GM06990 (cell line): ENCODE results near the gene TEDC2.
A peak's percentile ranks its signal among the peaks of the same experiment; 100 is the strongest.

Experiments
- DNase-seq: peaks from one replicate; pipeline ENCODE4 v3.0.0-alpha.2; 2011; ENCODE audit not compliant: insufficient read length; ENCODE audit errors: extremely low read depth
- H3K27me3 ChIP-seq: replicated peaks from 2 replicates; pipeline ENCODE4 v1.6.0; 2011; ENCODE audit warnings: low read length; ENCODE audit not compliant: control insufficient read depth, insufficient read depth
- H3K36me3 ChIP-seq: 2 replicates; pipeline ENCODE4 v1.5.1; 2011; ENCODE audit warnings: low read length; ENCODE audit not compliant: control insufficient read depth, insufficient read depth
- H3K4me3 ChIP-seq: replicated peaks from 2 replicates; pipeline ENCODE4 v1.5.1; 2011; ENCODE audit warnings: low read depth, mild to moderate bottlenecking, control low read depth, low read length
- CTCF ChIP-seq: IDR thresholded peaks from 2 replicates; pipeline ENCODE4 v1.5.1; 2011; ENCODE audit warnings: low read length, control low read depth, mild to moderate bottlenecking, inconsistent platforms; ENCODE audit not compliant: insufficient read depth, poor library complexity, severe bottlenecking

TEDC2 gene

GRCh38 chr16:2499890-2500429 lies 40.1 kb downstream of the TEDC2 start:
- Histone ChIP-seq H3K36me3 (peaks cover 2% of the 10 kb centered on the region), H3K27me3 (no peaks in the 10 kb centered on the region), H3K4me3 (no peak overlapping the region)
- DNase-seq = no peak
- no peak for TF ChIP-seq CTCF

GRCh38 chr16:2500430-2500917 lies 40.6 kb downstream of the TEDC2 start:
- TF ChIP-seq CTCF = no peak
- Histone ChIP-seq H3K36me3 (peaks cover 2% of the 10 kb centered on the region), H3K4me3 (no peak overlapping the region), H3K27me3 (no peaks in the 10 kb centered on the region)
- no peak for DNase-seq

- peak; percentile 96 for TF ChIP-seq CTCF
- H3K27me3 ChIP-seq = no peaks in the 10 kb centered on the region
- peak; percentile 81 for DNase-seq
- H3K36me3 ChIP-seq = peaks cover 2% of the 10 kb centered on the region
- no peak overlapping the region for H3K4me3 ChIP-seq
Measured at GRCh38 chr16:2500918-2501750, 41.2 kb downstream of the TEDC2 start.

GRCh38 chr16:2501946-2502895 lies 42.3 kb downstream of the TEDC2 start:
- Histone ChIP-seq H3K36me3 (peaks cover 2% of the 10 kb centered on the region), H3K27me3 (no peaks in the 10 kb centered on the region), H3K4me3 (no peak overlapping the region)
- DNase-seq = no peak
- no peak for TF ChIP-seq CTCF

- TF ChIP-seq CTCF = no peak
- no peak overlapping the region for H3K4me3 ChIP-seq
Measured at GRCh38 chr16:2505695-2506094, 45.8 kb downstream of the TEDC2 start.

More at GRCh38 chr16:2505695-2506094, 45.8 kb downstream of the TEDC2 start:
- H3K36me3 ChIP-seq = no peaks in the 10 kb centered on the region
- no peak for DNase-seq
- H3K27me3 ChIP-seq = no peaks in the 10 kb centered on the region
